HuH-7.5 (cell line): Measurements from ENCODE around the gene TMEM52B.
"Not testable (repeated sequence)": the region's sequence is repeated elsewhere in the genome, so short reads cannot be mapped to it uniquely, and the experiment has no call there.

Experiments
- DNase-seq: peaks from one replicate; pipeline ENCODE4 v3.0.0; 2011; ENCODE audit warnings: low spot score

The TMEM52B gene

DNA sequence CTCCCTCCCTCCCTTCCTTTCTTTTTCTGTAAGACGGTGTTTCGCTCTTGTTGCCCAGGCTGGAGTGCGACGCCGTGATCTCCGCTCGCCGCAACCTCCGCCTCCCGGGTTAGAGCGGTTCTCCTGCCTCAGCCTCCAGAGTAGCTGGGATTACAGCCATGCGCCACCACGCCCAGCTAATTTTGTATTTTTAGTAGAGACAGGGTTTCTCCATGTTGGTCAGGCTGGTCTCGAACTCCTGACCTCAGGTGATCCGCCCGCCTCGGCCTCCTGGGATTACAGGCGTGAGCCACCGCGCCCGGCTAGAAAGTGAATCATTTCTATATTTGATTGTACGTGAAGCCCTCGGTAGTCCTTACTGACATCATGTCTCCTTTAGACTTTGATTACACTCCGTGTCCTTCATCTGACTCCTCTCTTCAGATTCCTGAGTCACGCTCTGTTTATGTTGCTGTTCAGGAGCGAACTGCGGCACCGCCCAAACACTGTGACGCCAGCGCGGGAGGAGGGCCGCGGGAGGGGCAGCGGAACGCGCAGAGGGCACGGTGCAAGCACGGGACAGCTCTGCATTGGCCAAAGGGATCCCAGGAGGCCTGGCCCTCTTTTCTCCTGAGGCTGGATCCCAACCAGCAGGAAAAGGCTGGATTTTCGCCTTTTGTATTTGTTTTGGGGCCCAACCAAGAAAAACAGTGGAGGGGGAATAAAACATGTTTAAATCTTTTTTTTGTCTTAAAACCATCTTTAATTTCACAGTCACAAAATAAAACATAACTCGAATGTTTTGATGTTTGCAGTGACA is 33.3 kb downstream of the TMEM52B start:
- DNase-seq = peak; percentile 83

DNA sequence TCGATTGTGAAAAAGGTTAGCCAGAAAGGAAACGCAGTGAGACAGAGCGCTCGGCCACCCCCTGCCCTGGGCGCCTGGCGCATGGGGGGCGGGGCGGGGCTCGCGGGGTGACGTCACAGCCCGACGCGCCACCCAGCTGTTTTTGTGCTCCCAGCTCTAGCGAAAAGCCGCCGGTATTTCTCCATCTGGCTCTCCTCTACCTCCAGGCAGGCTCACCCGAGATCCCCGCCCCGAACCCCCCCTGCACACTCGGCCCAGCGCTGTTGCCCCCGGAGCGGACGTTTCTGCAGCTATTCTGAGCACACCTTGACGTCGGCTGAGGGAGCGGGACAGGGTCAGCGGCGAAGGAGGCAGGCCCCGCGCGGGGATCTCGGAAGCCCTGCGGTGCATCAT is 33.9 kb downstream of the TMEM52B start, which contains the start of gene GABARAPL1:
Gene GABARAPL1 (plus strand): TSS at position 139 of the 393 bp plus-strand sequence. CDS start 253 bp downstream, at position 392.
- DNase-seq = peak; percentile 66

DNA sequence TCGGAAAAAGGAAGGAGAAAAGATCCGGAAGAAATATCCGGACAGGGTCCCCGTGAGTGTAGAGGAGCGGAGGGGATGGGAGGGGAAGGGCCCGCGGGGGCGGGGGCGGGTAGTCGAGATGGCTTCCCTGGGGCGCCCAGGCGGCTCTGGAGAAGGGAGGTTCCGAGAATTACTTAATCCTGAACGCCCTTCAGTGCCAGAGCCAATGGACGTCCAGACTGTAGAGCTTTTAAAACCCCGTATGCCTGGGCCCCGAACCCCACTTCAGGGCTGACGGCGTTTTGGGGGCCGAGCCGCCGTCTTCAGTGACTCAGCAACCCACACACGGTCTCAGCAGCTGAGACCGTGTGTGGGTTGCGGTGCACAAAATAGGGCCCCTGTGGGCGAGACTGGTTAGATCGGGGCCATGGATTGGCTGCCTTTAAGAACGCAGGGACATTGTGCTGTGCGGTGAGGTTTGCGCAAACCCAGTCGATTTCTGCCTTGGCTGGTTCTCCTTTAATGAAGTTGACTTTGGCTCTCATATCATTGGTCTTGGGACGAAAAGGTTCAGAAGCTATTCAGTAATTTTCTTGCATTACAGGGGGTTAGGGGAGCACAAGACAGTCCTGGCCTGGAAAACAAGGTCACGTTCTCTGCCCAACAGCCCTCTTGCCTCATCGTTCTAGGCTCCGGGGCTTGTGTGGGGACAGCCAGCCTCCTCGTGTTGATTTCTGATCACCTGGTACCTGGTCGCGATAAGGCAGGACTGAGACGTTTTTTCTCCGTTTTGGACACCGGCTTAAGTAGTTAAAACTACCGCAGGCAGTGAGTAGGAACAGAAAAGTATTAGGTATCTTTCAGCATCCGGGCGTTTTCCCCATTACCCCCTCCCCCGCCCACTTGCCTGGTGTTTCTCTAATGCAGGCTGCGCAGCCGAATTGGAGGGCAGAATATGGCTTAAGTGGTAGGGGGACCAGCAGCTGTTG is 34.6 kb downstream of the TMEM52B start:
- DNase-seq = peak; percentile 44

DNA sequence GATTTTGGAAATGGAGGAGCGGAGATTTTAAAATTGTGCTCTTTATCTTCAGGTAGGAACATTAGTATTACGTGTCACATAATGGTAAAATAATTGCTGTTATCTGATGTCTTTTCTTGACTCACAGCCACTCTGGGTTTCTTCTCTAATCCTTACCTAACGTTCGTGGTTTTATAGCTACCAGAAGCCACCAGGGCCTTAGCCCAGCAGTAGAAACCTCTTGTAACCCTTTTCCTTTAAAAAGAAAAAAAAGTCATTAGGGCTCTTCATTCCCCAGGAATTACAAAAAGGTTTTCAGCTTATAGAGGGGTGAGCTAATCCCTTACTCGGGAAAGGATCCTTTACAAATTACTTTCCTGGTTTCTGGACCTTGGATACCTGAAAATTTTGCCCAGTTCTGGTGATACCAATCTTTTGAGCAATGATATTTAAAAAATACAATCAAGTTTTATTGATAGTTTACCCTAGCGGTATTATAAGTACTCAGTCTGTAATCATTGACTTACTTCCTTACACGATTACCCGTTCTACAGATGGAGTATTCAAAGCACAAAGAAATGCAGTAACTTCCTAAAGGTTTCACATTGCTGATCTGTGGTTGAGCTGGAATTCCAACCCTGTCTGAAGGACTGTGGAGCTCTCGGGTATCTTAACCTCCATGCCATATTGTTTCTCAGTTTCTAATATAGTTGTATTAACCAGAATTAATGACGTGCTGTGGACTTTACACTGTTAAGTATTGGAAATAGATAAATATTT is 35.5 kb downstream of the TMEM52B start:
- DNase-seq = no peak

DNA sequence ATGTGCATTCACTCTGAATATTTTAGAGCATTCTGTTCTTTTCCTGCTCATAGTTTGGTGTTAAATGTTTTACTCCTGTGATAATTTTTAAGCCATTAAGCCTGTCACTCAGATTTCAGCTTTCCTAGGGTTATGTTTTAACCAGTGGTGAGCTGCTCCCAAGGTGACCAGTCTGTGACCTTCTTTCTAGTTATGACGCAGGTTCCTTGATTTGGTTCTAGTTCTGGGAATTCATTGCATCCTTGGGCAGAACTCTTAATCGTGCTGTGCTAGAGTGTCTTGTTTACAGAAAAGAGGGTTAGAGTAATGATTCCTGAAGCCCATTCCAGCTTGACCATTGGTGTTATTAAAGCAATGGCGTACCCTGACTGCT is 36.0 kb downstream of the TMEM52B start:
- no peak for DNase-seq

DNA sequence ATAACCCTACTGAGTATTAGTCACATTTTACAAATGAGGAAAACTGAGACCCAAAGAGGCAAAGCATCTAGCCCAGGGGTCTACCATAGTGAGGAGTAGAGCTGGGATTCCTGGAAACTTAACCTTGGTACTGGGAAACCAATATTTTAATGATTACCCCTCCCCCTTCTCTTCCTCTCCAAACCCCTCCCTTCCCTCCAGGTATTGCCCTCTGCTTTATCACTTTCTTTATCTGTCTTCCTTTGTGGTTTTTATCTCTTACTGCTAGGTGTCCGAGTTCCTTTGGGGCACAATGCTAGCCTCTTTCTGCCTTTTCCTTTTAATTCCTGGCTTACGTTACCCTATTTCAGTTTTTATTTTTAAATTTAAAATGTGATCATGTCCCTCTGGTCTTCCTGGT is 36.6 kb downstream of the TMEM52B start:
- DNase-seq = no peak

DNA sequence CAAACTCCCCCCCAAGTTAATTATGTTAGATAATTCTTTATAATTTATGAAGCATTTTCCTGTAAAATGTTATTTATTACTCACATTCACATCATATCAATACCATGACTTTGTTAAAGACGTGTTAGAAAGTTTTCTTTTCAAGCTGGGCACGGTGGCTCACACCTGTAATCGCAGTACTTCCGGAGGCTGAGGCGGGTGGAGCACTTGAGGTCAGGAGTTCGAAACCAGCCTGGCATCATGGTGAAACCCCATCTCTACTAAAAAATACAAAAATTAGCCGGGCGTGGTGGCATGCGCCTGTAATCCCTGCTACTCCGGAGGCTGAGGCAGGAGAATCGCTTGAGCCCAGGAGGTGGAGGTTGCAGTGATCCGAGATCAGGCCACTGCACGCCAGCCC is 37.1 kb downstream of the TMEM52B start:
- not testable (repeated sequence) for DNase-seq

DNA sequence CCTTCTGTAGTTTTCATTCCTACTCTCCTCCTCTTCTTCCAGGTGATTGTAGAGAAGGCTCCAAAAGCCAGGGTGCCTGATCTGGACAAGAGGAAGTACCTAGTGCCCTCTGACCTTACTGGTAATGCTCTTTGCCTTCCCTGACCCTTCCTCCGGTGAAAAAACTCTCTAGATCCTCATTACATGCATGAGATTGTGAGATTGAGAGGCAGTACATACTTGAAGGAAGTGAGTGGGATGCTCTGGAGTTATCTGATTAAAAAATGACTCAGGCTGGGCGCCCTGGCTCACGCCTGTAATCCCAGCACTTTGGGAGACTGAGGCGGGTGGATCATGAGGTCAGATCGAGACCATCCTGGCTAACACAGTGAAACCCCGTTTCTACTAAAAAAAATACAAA is 39.2 kb downstream of the TMEM52B start:
- no peak for DNase-seq

DNA sequence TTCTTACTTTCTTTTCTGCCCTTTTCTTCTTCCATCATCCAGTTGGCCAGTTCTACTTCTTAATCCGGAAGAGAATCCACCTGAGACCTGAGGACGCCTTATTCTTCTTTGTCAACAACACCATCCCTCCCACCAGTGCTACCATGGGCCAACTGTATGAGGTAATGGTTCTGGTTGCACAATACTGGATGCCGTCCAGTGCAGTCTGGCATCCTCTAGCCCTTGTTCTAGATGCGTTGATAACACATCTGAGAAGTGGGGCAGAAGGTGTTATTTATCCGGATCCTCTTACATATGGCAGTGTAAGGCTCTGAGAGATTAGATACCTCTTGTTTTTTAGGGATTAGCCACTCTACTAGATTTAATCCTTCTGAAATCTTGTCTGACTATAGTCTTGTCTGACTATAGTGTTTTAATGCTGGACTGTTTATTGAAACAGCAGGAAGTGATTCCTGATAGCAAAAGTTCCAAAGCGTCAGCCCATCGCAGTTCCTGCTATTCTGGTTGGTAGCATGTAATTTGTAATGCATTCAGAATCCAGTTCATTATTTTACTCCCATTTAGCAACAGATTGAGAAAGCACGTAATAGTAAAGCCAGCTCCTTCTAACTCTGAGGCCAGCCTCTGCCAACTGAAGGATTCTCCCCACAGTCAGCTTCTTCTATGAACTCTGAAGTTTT is 41.7 kb downstream of the TMEM52B start:
- peak; percentile 23 for DNase-seq

DNA sequence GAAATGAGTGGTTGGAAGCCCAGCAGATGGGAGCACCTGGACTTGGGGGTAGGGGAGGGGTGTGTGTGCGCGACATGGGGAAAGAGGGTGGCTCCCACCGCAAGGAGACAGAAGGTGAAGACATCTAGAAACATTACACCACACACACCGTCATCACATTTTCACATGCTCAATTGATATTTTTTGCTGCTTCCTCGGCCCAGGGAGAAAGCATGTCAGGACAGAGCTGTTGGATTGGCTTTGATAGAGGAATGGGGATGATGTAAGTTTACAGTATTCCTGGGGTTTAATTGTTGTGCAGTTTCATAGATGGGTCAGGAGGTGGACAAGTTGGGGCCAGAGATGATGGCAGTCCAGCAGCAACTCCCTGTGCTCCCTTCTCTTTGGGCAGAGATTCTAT is 43.0 kb downstream of the TMEM52B start:
- no peak for DNase-seq

DNA sequence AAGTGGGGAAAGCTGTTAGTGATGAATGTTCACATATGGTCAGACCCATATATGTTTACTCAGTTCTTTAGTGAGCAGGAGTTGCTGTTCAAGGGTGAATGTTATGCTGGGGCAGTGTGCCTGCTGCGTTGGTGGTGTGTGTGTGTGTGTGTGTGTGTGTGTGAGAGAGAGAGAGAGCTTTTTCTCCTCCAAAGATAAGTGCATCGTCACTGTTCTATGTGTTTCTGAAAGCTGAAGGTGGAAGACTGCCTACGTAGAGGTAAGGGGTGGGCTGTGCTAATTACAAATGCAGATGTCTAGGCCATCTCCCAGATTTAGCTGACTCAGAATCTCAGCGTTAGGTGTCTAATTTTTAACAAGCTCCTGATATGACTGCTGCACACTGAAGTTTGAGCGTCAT is 44.4 kb downstream of the TMEM52B start:
- DNase-seq = no peak

DNA sequence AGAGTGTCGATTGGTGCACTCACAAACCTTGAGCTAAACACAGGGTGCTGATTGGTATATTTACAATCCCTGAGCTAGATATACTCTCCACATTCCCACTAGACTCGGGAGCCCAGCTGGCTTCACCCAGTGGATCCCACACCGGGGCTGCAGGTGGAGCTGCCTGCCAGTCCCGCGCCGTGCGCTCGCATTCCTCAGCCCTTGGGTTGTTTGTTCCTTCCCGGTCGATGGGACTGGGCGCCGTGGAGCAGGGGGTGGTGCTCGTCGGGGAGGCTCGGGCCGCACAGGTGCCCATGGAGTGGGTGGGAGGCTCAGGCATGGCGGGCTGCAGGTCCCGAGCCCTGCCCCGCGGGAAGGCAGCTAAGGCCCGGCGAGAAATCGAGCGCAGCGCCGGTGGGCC is 46.6 kb downstream of the TMEM52B start:
- not testable (repeated sequence) for DNase-seq

DNA sequence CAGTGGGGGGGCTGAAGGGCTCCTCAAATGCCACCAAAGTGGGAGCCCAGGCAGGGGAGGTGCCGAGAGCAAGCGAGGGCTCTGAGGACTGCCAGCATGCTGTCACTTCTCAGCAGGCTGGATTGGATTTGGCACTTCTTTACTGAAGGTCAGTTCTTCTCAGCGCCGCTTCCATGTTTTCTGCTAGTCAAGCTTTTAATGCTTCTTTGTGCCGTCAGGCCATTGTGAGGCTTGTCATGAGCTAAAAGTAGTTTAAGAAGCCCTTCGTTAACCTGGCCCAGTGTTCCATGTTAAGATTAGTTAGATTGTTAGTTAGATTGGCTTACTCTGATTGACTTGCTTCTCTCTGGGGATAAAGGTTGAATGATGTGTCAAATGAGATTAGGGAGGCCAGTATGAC is 47.3 kb downstream of the TMEM52B start:
- no peak for DNase-seq

DNA sequence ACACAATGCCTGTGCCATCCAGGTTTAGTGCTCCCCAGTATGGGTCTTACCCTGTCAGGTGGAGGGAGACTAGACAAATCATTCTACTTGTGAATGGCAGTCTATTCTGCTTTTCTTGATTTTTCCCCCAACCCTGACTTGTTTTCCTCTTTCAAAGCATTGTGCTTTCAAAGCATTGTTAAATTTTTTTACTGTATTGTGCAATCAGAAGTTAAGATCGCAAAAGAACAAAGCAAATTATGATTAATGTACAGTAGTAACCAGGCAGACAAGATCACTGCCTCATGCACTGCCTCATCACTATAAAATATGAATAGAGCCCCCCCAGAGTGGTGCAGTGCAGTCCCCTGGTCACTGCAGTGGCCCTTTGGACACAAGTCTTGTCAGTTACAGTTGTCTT is 47.9 kb downstream of the TMEM52B start:
- no peak for DNase-seq

DNA sequence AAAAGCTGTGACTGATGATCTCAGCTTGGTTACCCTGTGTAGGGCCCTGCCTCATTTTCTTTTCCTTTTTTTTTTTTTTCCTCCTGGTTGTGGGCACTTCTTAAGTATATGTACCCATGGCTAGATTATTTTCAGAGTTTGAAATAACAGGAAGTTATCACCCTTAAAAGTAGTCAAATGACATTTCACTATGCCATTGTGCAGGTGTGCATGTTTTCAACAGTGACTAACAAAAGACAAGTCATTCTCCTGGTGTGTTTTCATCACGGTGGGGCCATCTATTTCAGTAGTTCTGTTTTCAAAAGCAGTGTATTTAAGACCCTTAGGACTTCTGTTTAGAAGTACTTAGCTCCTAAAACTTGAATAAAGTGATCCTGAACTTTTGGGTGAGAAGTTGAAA is 48.8 kb downstream of the TMEM52B start:
- no peak for DNase-seq

DNA sequence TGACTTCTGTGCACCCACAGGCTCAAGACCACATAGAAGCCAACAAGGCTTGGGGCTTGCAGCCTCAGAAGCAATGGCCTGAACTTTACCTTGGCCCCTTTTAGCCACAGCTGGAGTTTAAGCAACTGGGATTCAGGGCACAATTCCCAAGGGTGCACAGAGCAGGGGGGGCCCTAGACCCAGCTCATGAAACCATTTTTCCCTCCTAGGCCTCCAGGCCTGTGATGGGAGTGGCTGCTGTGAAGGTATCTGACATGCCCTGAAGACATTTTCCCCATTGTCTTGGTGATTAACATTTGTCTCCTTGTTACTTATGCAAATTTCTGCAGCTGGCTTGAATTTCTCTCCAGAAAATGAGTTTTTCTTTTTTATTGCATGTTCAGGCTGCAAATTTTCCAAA is 55.7 kb downstream of the TMEM52B start:
- no peak for DNase-seq

DNA sequence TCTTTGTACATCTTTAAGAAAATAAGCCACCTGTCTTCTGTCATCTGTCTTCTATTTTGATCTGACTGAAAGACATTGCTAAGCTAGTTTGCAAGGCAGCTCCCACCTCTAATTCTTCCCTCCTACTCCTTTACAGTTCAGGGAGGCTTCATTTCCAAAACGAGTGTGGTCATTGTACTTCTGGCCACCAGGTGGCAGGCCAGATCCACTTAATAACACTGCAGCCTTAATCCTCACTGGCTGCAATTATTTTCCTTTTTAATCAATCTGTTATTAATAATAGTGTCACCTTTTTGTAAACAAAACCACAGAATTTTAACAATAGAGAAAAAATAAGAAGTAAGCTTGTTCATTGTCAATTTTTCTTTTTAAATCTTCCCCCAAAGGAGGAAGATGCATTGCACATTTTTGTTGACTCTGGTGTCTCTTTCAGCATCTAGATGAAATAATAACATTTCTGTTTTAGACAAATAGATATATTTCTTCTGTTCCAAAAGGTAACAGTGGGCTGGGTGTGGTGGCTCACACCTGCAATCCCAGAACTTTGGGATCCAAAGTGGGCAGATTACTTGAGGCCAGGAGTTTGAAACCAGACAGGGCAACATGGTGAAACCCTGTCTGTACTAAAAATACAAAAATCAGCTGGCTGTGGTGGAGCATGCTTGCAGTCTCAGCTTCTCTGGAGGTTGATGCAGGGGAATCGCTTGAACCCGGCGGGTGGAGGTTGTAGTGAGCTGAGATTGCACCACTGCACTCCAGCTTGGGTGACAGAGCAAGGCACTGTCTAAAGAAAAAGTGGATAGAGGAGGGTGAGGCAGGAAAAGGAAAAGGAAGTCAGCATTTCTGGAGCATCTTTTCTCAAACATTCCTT is 57.2 kb downstream of the TMEM52B start:
- peak; percentile 37 for DNase-seq

DNA sequence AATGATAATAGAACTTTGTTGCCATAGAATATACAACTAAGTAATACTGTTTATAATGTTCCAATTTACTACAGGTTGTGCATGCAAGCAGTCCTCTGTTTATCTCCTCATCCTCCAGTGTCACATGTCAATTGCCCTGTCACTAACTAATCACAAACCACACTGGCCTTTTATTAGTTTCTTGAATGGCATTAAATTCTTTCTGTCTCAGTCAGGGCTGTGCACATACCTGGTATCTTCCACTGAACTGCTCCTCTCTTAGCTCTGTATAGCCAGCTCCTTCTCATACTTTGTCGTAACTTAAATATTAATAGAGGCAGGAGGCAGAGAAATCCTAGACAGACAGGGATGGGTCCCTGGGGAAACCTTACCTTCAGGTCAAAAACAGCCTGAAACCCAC is 57.9 kb downstream of the TMEM52B start:
- DNase-seq = no peak

DNA sequence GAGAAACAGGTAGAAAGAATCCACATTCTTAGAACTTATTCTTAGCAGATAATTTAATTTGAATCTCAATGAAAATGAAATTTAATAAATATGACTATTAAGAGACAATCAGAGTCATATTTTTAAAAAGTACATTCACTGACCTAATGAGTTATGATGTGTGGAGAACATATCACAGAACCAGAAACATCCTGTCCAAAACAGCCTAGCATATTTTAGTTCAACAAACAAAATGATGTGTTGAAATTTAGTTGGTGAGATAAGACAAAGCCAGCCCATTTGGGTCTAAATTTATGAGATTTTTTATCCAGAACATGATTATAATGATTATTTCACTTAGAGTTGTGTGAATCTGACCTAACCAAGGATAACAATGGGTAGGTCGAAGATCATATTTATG is 59.7 kb downstream of the TMEM52B start:
- DNase-seq = no peak

DNA sequence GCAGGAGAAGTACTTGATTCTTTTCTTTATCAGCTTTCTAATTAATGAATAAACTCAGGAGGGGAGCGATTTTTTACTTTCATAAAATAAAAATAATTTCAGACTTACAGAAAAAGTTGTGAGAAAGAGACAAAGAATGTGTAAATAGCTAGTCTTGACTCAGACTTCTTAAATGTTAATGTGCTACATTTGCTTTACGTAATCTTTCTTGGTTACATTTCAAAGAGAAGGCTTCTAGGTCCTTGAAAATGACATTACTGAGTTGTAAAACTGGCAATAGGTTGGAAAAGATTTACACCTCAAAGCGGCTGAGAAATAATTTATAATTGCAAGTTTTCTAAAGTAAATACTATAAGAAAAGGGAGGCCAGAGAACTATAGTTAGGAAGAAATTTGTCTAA is 62.5 kb downstream of the TMEM52B start:
- no peak for DNase-seq
